SU-DHL-6 (cell line): Measurements from ENCODE around the gene PARP1.

Experiments used
- H2AFZ ChIP-seq: fragments of 200-600 bp; sonication (generic); 2 replicates; pipeline ENCODE4 v1.6.1; 2014; ENCODE audit warnings: low read depth, mild to moderate bottlenecking, moderate library complexity, mixed read lengths, antibody characterized with exemption, low read length; ENCODE audit not compliant: severe bottlenecking
- H3F3A ChIP-seq: fragments of 200-600 bp; shearing (Covaris generic); 2 replicates; pipeline ENCODE4 v1.6.0; 2016; ENCODE audit warnings: antibody characterized with exemption, mild to moderate bottlenecking; ENCODE audit not compliant: insufficient read depth
- H3K27ac ChIP-seq: fragments of 200-600 bp; sonication (generic); 2 replicates; pipeline ENCODE4 v1.5.1; 2016; ENCODE audit warnings: low read depth, mild to moderate bottlenecking, low read length, moderate library complexity, mixed read lengths
- H3K27me3 ChIP-seq: fragments of 200-600 bp; sonication (generic), shearing (Covaris generic); 2 replicates; pipeline ENCODE4 v1.6.0; 2014; ENCODE audit warnings: mild to moderate bottlenecking, low read length
- H3K36me3 ChIP-seq: fragments of 200-600 bp; sonication (generic); 2 replicates; pipeline ENCODE4 v1.6.1; 2014; ENCODE audit warnings: mild to moderate bottlenecking, low read length, mixed read lengths
- H3K4me2 ChIP-seq: fragments of 300-600, 200-600 bp; shearing (Covaris generic), sonication (generic); 2 replicates; pipeline ENCODE4 v1.6.0; 2014; ENCODE audit warnings: low read length, low read depth, mild to moderate bottlenecking; ENCODE audit not compliant: poor library complexity, severe bottlenecking
- H3K4me3 ChIP-seq: fragments of 200-600 bp; sonication (generic); 2 replicates; pipeline ENCODE4 v1.5.1; 2014; ENCODE audit warnings: antibody characterized with exemption, low read length, mild to moderate bottlenecking, mixed read lengths; ENCODE audit not compliant: insufficient read depth, poor library complexity, severe bottlenecking
- H3K79me2 ChIP-seq: fragments of 200-600 bp; sonication (generic); 2 replicates; pipeline ENCODE4 v1.6.1; 2014; ENCODE audit warnings: mild to moderate bottlenecking, low read length, moderate library complexity; ENCODE audit not compliant: insufficient read depth
- H3K9ac ChIP-seq: fragments of 200-600 bp; sonication (generic); 2 replicates; pipeline ENCODE4 v1.7.0; 2014; ENCODE audit warnings: mild to moderate bottlenecking, low read length
- H3K9me2 ChIP-seq: fragments of 200-600 bp; sonication (generic); replicated peaks from 2 replicates; pipeline ENCODE4 v1.6.1; 2014; ENCODE audit warnings: low read length; ENCODE audit not compliant: insufficient read depth
- H3K9me3 ChIP-seq: fragments of 200-600 bp; sonication (generic); 2 replicates; pipeline ENCODE4 v1.6.1; 2014; ENCODE audit warnings: low read length, mixed read lengths; ENCODE audit not compliant: insufficient read depth
- H4K20me1 ChIP-seq: fragments of 200-600 bp; sonication (generic); 2 replicates; pipeline ENCODE4 v1.6.1; 2014; ENCODE audit warnings: low read depth, mild to moderate bottlenecking, antibody characterized with exemption, low read length, moderate library complexity, mixed read lengths
- EZH2phosphoT487 ChIP-seq: fragments of 200-600 bp; sonication (generic), shearing (Covaris generic); conservative IDR thresholded peaks from 2 replicates; pipeline ENCODE4 v1.6.1; 2018; ENCODE audit warnings: mild to moderate bottlenecking, antibody characterized with exemption, low read length, moderate library complexity, mixed read lengths
- TF ChIP-seq, protein P1 (sequence below): fragments of 200-600 bp; sonication (generic); IDR thresholded peaks from one replicate; pipeline ENCODE4 v1.5.1; 2017; ENCODE audit warnings: antibody characterized with exemption, mild to moderate bottlenecking, low read length, moderate library complexity; ENCODE audit not compliant: insufficient read depth, poor library complexity, severe bottlenecking

PARP1 gene

DNA sequence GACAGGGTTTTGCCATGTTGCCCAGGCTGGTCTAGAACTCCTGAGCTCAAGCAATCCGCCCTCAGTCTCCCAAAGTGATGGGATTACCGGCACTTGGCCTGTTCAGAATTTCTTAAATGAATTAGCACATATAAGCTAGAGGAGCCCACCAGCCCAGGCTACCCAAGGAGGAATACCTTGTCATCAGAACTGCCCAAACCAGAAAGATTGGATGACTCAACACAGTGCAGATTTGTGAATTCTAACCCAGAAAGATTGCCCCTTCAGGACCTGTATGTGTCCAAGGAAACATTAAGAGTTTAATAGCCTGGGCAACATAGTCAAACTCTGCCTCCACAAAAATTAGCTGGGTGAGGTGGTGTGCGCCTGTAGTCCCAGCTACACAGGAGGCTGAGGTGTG, 84.9 kb downstream of the PARP1 start:
- H3K4me3 ChIP-seq: no peak overlapping the region
- H3K9ac ChIP-seq: no peak overlapping the region
- no peaks in the 10 kb centered on the region for H3K36me3 ChIP-seq
- no peak overlapping the region for H3K27ac ChIP-seq
- no peaks in the 10 kb centered on the region for H3K9me3 ChIP-seq
- no peaks in the 10 kb centered on the region for H3F3A ChIP-seq
- H3K79me2 ChIP-seq: no peaks in the 10 kb centered on the region
- H3K27me3 ChIP-seq: no peaks in the 10 kb centered on the region
- H3K4me2 ChIP-seq: no peak overlapping the region
- H2AFZ ChIP-seq: no peak overlapping the region
- no peak for TF ChIP-seq EZH2phosphoT487
- TF ChIP-seq, protein P1, sequence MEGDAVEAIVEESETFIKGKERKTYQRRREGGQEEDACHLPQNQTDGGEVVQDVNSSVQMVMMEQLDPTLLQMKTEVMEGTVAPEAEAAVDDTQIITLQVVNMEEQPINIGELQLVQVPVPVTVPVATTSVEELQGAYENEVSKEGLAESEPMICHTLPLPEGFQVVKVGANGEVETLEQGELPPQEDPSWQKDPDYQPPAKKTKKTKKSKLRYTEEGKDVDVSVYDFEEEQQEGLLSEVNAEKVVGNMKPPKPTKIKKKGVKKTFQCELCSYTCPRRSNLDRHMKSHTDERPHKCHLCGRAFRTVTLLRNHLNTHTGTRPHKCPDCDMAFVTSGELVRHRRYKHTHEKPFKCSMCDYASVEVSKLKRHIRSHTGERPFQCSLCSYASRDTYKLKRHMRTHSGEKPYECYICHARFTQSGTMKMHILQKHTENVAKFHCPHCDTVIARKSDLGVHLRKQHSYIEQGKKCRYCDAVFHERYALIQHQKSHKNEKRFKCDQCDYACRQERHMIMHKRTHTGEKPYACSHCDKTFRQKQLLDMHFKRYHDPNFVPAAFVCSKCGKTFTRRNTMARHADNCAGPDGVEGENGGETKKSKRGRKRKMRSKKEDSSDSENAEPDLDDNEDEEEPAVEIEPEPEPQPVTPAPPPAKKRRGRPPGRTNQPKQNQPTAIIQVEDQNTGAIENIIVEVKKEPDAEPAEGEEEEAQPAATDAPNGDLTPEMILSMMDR: no peak
- H4K20me1 ChIP-seq: no peaks in the 10 kb centered on the region
- no peaks in the 10 kb centered on the region for H3K9me2 ChIP-seq

DNA sequence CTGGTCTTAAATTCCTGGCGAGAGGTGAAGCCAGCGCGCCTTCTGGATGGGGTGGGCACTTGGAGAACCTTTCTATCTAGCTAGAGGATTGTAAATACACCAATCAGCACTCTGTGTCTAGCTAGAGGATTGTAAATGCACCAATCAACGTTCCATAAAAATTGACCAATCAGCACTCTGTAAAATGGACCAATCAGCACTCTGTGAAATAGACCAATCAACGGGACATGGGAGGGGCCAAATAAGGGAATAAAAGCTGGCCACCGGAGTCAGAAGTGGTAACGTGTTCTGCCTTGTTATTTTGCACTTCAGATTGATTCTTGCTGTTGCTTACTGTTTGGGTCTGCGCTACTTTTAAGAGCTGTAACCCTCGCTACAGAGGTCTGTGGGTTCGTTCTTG, 87.0 kb downstream of the PARP1 start:
- no peaks in the 10 kb centered on the region for H4K20me1 ChIP-seq
- no peak overlapping the region for H3K4me3 ChIP-seq
- no peak overlapping the region for H2AFZ ChIP-seq
- no peak overlapping the region for H3K27ac ChIP-seq
- no peaks in the 10 kb centered on the region for H3K9me3 ChIP-seq
- H3F3A ChIP-seq: no peaks in the 10 kb centered on the region
- H3K9ac ChIP-seq: no peak overlapping the region
- H3K36me3 ChIP-seq: no peaks in the 10 kb centered on the region
- H3K27me3 ChIP-seq: no peaks in the 10 kb centered on the region
- H3K4me2 ChIP-seq: no peak overlapping the region
- no peaks in the 10 kb centered on the region for H3K79me2 ChIP-seq
- H3K9me2 ChIP-seq: no peaks in the 10 kb centered on the region
- no peak for TF ChIP-seq EZH2phosphoT487
- TF ChIP-seq, protein P1: no peak

DNA sequence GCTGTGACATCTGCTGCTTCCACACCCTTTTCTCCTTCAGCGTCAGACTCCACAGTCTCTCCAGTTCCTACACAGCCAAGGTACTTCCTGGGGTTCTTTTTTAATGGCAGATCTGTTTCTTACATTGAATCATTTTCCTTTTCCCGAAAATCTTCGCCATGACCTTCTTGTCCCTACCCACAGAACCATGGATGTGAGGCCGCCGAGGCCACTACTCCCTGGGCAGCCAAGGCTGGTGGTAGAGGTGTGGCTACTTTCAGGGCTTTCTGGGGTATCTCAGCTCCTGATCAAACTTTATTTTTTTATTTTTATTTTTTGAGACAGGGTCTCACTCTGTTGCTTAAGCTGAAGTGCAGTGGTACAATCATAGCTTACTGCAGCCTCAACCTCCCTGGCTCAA, 89.4 kb downstream of the PARP1 start:
- Histone ChIP-seq H2AFZ (no peak overlapping the region), H4K20me1 (no peaks in the 10 kb centered on the region), H3K4me3 (no peak overlapping the region), H3K27ac (no peak overlapping the region), H3K4me2 (no peak overlapping the region), H3K9me2 (no peaks in the 10 kb centered on the region), H3K9ac (no peak overlapping the region), H3K36me3 (no peaks in the 10 kb centered on the region), H3F3A (no peaks in the 10 kb centered on the region), H3K27me3 (no peaks in the 10 kb centered on the region), H3K9me3 (no peaks in the 10 kb centered on the region), H3K79me2 (no peaks in the 10 kb centered on the region)
- TF ChIP-seq, protein P1: no peak
- TF ChIP-seq EZH2phosphoT487: no peak

DNA sequence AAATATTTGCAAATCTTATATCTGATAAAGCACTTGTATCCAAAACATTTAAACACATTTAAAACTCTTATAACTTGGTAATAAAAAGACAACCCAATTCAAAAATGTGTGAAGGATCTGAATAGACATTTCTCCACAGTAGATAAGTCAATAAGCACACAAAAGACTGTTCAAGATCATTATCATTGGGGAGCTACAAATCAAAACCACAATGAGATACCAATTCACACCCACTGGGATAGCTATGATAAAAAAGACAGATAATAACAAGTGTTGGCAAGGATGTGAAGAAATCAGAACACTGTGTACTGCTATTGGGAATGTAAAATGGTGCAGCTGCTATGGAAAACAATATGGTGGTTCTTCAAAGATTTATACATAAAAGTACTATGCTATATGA, 93.8 kb downstream of the PARP1 start:
- no peaks in the 10 kb centered on the region for H4K20me1 ChIP-seq
- H3K4me3 ChIP-seq: no peak overlapping the region
- no peak overlapping the region for H3K27ac ChIP-seq
- H3K9me2 ChIP-seq: no peaks in the 10 kb centered on the region
- no peaks in the 10 kb centered on the region for H3K9me3 ChIP-seq
- H3K4me2 ChIP-seq: no peak overlapping the region
- no peaks in the 10 kb centered on the region for H3K27me3 ChIP-seq
- H3F3A ChIP-seq: peaks cover 7% of the 10 kb centered on the region; the same call in 1 of the 2 replicates
- TF ChIP-seq EZH2phosphoT487: no peak
- TF ChIP-seq, protein P1: no peak
- no peaks in the 10 kb centered on the region for H3K79me2 ChIP-seq
- H3K9ac ChIP-seq: no peak overlapping the region
- H2AFZ ChIP-seq: no peak overlapping the region
- no peaks in the 10 kb centered on the region for H3K36me3 ChIP-seq
